DMS 273 (cell line): Measurements from ENCODE around the gene ROR2.
"Not testable (repeated sequence)": the region's sequence is repeated elsewhere in the genome, so short reads cannot be mapped to it uniquely, and the experiment has no call there.

Experiments
- DNase-seq: peaks from one replicate; lab custom pipeline; 2025; ENCODE audit not compliant: unreplicated experiment; lab: John Stamatoyannopoulos, UW

Gene ROR2

DNA sequence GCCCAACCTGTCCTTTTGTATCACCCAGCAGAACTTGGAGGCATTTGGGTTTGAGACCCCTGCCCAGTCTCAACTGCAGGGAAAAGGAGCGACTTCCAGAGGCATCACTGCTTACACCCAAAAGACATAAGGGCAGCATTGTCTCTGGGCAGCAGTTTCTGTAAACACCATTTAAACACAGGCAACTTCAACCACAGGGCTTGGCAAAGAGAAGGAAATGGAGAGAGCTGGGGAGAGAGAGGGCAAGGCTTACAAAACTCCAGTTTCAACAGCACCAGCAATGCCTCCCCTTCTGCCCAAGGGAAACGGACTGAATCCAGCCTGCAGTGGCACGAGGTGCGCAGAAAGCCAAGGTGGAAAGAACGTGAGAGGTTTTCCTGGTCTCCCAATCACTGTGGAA, 147.6 kb downstream of the ROR2 start:
- DNase-seq: no peak

DNA sequence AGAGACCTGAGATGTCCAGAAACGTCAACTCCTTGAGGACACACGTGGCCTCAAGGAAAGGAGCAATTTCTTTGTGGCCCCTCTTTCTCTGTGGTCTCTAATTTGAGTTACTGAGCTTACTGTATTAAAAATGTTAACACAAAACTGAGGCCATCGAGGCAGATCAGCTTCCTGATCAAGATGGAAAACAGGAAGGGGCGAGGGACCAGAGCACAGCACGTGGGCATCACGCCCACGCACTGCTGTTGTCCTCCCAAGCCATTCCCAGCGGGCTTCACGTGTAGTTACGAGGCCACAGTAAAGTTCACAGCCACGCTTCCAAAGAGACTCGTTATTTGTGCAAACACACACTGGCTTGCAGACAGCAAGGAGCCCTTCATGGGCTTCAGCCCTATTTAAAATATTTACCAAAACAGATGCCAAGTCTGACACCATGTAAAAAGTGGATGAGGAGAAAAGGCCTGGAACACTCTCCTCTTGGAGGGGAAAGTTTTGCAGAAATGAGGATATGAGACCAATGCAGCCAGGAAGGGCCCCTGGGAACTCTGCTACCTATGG, 149.5 kb downstream of the ROR2 start:
- peak; percentile 39 for DNase-seq

GRCh38 chr9:91799113-91799744, 150.8 kb downstream of the ROR2 start:
- peak; percentile 24 for DNase-seq

GRCh38 chr9:91798273-91799112, 151.5 kb downstream of the ROR2 start:
- not testable (repeated sequence) for DNase-seq

DNA sequence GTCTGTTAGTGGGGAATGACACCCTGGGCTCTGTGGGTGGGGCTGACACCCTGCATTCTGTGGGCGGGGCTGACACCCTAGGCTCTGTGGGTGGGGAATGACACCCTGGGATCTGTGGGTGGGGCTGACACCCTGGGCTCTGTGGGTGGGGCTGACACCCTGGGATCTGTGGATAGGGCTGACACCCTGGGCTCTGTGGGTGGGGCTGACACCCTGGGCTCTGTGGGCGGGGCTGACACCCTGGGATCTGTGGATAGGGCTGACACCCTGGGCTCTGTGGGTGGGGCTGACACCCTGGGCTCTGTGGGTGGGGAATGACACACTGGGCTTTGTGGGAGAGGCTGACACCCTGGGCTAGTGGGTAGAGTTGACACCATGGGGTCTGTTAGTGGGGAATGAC, 152.5 kb downstream of the ROR2 start:
- DNase-seq: not testable (repeated sequence)

DNA sequence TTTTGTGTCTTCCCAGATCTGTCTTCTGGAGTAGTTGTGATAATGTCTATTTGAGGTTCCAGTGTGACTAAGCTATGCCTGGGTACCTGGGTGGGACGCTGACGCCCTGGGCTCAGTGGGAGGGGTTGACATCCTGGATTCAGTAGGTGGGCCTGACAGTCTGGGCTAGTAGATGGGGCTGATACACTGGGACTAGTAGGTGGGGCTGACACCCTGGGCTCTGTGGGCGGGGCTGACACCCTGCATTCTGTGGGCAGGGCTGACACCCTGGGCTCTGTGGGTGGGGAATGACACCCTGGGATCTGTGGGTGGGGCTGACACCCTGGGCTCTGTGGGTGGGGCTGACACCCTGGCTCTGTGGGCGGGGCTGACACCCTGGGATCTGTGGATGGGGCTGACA, 153.5 kb downstream of the ROR2 start:
- DNase-seq: not testable (repeated sequence)

GRCh38 chr9:91795598-91796241, 154.3 kb downstream of the ROR2 start:
- peak; percentile 49 for DNase-seq

DNA sequence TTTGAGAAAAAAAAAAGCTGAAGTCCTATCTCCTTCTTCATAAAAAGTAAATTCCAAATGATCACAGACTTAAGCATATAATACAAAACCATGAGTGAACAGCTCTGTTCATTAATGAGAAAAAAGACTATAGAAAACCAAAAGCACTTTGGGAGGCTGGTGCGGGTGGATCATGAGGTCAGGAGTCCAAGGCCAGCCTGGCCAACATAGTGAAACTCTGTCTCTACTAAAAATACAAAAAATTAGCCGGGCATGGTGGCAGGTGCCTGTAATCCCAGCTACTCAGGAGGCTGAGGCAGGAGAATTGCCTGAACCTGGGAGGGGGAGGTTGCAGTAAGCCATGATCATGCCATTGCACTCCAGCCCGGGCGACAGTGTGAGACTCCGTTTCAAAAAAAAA, 156.7 kb downstream of the ROR2 start:
- not testable (repeated sequence) for DNase-seq

GRCh38 chr9:91790917-91791316, 159.1 kb downstream of the ROR2 start:
- peak; percentile 17 for DNase-seq

GRCh38 chr9:91789941-91790340, 160.1 kb downstream of the ROR2 start:
- no peak for DNase-seq

GRCh38 chr9:91787931-91788330, 162.1 kb downstream of the ROR2 start:
- DNase-seq: no peak

DNA sequence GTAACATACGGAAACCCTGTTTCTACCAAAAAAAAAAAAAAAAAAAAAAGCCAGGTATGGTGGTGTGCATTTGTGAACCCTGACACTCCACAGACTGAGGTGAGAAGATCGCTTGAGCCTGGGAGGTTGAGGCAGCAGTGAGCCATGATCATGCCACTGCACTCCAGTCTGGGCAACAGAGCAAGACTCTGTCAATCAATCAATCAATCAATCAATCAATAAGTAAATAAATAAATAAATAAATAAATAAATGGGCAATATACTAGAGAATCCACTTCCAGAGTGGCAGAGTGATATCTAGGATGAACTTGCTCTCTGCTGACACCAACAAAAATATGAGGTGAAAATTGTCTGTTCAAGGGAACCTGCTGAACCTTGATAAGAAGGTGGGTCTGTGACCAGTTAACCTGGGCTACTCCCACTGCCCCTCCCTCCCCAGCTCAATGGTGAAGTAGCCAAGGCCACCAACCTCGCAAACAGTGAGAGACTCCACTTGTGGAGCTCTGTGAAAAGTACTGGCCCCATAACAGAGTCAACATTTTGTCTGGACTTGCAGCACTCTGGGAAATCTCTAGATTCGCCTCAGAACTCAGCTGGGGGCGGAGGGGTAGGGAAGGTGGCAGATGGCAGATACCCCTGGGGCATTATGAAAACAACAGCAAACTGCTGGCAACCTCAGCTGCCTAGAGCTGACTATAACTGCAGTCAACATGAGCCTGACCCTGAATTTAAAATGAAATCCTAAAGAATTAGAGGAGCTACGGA, 163.7 kb downstream of the ROR2 start:
- peak; percentile 93 for DNase-seq

DNA sequence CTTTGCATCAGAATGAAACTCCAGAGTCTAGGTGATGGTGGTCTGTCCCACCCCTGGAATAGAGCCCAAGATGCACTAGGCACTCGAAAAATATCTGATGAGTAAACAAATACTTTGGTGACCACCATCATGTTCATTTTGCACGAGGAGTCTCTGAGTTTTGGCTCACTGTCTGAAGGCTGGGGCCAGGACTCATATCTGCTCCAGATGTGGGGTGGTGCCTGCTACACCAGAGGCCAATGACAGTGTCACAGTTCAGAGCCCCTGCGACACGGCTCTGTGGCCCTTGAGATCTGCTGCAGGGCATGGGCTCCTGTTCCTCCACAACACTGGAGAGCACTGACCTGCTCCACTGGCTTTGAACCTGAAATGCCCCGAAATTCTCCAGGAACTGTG, 164.6 kb downstream of the ROR2 start:
- DNase-seq: peak; percentile 59

- no peak for DNase-seq
Observed at GRCh38 chr9:91784673-91785446, 165.2 kb downstream of the ROR2 start.

- no peak for DNase-seq
Observed at GRCh38 chr9:91783876-91784672, 166.0 kb downstream of the ROR2 start.

GRCh38 chr9:91783411-91783810, 166.6 kb downstream of the ROR2 start:
- peak; percentile 62 for DNase-seq

DNA sequence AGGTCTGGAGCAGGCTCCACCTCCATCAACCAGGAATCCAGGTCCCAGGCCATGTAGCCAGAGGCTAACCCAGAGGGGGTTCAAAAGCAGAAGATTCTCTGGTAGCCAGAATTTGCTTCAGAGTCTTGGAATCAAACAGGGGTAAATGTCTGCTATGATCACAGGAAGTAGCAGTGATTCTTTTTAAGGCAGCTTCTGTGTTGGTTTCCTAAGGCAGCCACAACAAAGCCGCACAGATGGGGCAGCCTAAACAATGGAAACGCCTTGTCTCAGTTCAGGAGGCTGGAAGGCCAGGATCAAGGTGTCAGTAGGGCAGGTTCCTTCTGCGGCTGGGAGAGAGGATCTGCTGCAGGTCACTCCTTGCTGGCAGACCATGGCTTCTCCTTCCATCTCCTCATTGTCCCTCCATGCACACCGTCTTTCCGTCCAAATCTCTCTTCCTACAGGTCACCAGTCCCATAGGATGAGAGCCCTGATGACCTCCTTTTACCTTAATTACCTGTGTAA, 167.3 kb downstream of the ROR2 start:
- peak; percentile 32 for DNase-seq

DNA sequence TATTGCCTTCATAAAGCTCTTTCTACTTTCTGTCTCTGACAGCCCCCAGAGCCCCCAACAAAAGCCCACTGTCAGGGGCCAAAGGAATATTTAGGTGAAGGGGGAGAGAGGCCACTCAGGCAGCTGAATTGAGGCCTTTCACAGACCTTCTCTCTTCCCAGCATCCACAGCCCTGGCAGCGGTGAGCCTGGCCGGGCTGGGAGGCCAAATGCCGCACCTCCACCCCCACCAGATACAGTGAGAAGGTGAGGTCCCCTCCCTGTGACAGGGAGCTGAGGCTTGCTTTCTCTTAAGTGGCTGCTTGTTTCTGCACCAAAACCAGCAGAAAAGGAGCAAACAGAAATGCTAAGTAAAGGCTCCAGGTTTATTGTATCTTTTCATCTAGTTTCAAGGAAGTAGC, 168.1 kb downstream of the ROR2 start:
- DNase-seq: peak; percentile 13

GRCh38 chr9:91781116-91781515, 168.9 kb downstream of the ROR2 start:
- DNase-seq: no peak
